OCI-LY3 (cell line): Measurements from ENCODE around the gene PTBP1.

ENCODE experiments used
- H2AFZ ChIP-seq: fragments of 200-600, 300-600 bp; shearing (Covaris generic); 2 replicates; pipeline ENCODE4 v1.6.0; 2014; ENCODE audit warnings: antibody characterized with exemption, low read depth, low read length
- H3K27ac ChIP-seq: fragments of 200-600, 300-600 bp; sonication (generic); 2 replicates; pipeline ENCODE4 v1.5.1; 2014; ENCODE audit warnings: mild to moderate bottlenecking, low read length, moderate library complexity, mixed read lengths
- H3K27me3 ChIP-seq: fragments of 200-600, 300-600 bp; sonication (generic); 2 replicates; pipeline ENCODE4 v1.6.1; 2014; ENCODE audit warnings: low read depth, low read length, mixed read lengths
- H3K36me3 ChIP-seq: fragments of 200-600, 300-600 bp; sonication (generic); replicated peaks from 2 replicates; pipeline ENCODE3; 2014; ENCODE audit warnings: low read depth, low read length, mixed read lengths
- H3K4me1 ChIP-seq: fragments of 300-600, 200-600 bp; sonication (generic); 2 replicates; pipeline ENCODE4 v1.6.1; 2014; ENCODE audit warnings: low read length, mixed read lengths
- H3K4me2 ChIP-seq: fragments of 200-600, 300-600 bp; sonication (generic); 2 replicates; pipeline ENCODE4 v1.6.1; 2014; ENCODE audit warnings: low read length, mixed read lengths
- H3K4me3 ChIP-seq: fragments of 300-600, 200-600 bp; sonication (generic); 2 replicates; pipeline ENCODE4 v1.5.1; 2014; ENCODE audit warnings: antibody characterized with exemption, mild to moderate bottlenecking, low read length, moderate library complexity
- H3K79me2 ChIP-seq: fragments of 300-600, 200-600 bp; shearing (Covaris generic); 2 replicates; pipeline ENCODE4 v1.6.1; 2014; ENCODE audit warnings: mild to moderate bottlenecking, low read length, mixed read lengths
- H3K9ac ChIP-seq: fragments of 300-600, 200-600 bp; shearing (Covaris generic); 2 replicates; pipeline ENCODE4 v1.6.0; 2014; ENCODE audit warnings: mild to moderate bottlenecking, low read length, moderate library complexity
- H3K9me3 ChIP-seq: fragments of 200-600, 300-600 bp; shearing (Covaris generic); 2 replicates; pipeline ENCODE4 v1.6.1; 2014; ENCODE audit warnings: low read length, mixed read lengths; ENCODE audit not compliant: insufficient read depth
- H4K20me1 ChIP-seq: fragments of 200-600, 300-600 bp; sonication (generic); 2 replicates; pipeline ENCODE4 v1.6.1; 2016; ENCODE audit warnings: low read length, mixed read lengths; ENCODE audit not compliant: insufficient read depth
- CTCF ChIP-seq: fragments of 200-600, 300-600 bp; sonication (generic); IDR thresholded peaks from 2 replicates; pipeline ENCODE4 v1.5.1; 2014; ENCODE audit warnings: antibody characterized with exemption, low read length, low read depth
- EZH2phosphoT487 ChIP-seq: fragments of 200-600 bp; shearing (Covaris generic); IDR thresholded peaks from 2 replicates; pipeline ENCODE4 v1.6.1; 2018; ENCODE audit warnings: antibody characterized with exemption, mixed run types, low read depth

PTBP1 gene

GRCh38 chr19:776549-776948 is 20.7 kb upstream of the PTBP1 start:
- H4K20me1 ChIP-seq, result no peaks in the 10 kb centered on the region
- no peaks in the 10 kb centered on the region for H3K79me2 ChIP-seq
- H3K9ac ChIP-seq, result no peak overlapping the region
- H3K9me3 ChIP-seq, result no peaks in the 10 kb centered on the region
- no peak overlapping the region for H3K4me2 ChIP-seq
- H3K27ac ChIP-seq, result no peak overlapping the region
- TF ChIP-seq CTCF, result no peak
- TF ChIP-seq EZH2phosphoT487, result no peak
- no peaks in the 10 kb centered on the region for H3K36me3 ChIP-seq
- H3K27me3 ChIP-seq, result no peaks in the 10 kb centered on the region
- H3K4me1 ChIP-seq, result no peaks in the 10 kb centered on the region
- no peak overlapping the region for H3K4me3 ChIP-seq
- no peak overlapping the region for H2AFZ ChIP-seq

GRCh38 chr19:778910-779653 is 18.2 kb upstream of the PTBP1 start:
- H3K36me3 ChIP-seq, result no peaks in the 10 kb centered on the region

GRCh38 chr19:780935-781334 is 16.3 kb upstream of the PTBP1 start:
- Histone ChIP-seq H3K9me3 (no peaks in the 10 kb centered on the region), H3K4me2 (no peak overlapping the region), H3K4me1 (no peaks in the 10 kb centered on the region), H2AFZ (no peak overlapping the region), H3K4me3 (no peak overlapping the region), H3K9ac (no peak overlapping the region), H3K27ac (no peak overlapping the region), H3K79me2 (no peaks in the 10 kb centered on the region), H3K27me3 (no peaks in the 10 kb centered on the region), H4K20me1 (no peaks in the 10 kb centered on the region), H3K36me3 (no peaks in the 10 kb centered on the region)
- TF ChIP-seq CTCF (no peak), EZH2phosphoT487 (no peak)

More at GRCh38 chr19:778910-779653, 18.2 kb upstream of the PTBP1 start:
- Histone ChIP-seq H3K27me3 (no peaks in the 10 kb centered on the region), H3K9ac (no peak overlapping the region), H2AFZ (no peak overlapping the region), H4K20me1 (no peaks in the 10 kb centered on the region), H3K4me2 (no peak overlapping the region), H3K79me2 (no peaks in the 10 kb centered on the region), H3K9me3 (no peaks in the 10 kb centered on the region), H3K27ac (no peak overlapping the region), H3K4me3 (no peak overlapping the region), H3K4me1 (no peaks in the 10 kb centered on the region)
- TF ChIP-seq CTCF, result no peak
- no peak for TF ChIP-seq EZH2phosphoT487

- H3K9me3 ChIP-seq, result no peaks in the 10 kb centered on the region
- H3K79me2 ChIP-seq, result no peaks in the 10 kb centered on the region
- no peak overlapping the region for H2AFZ ChIP-seq
- no peak overlapping the region for H3K27ac ChIP-seq
- H3K4me3 ChIP-seq, result no peak overlapping the region
- TF ChIP-seq CTCF (no peak), EZH2phosphoT487 (no peak)
- no peaks in the 10 kb centered on the region for H4K20me1 ChIP-seq
- no peak overlapping the region for H3K4me2 ChIP-seq
- no peaks in the 10 kb centered on the region for H3K36me3 ChIP-seq
- H3K4me1 ChIP-seq, result no peaks in the 10 kb centered on the region
- no peak overlapping the region for H3K9ac ChIP-seq
- no peaks in the 10 kb centered on the region for H3K27me3 ChIP-seq
These were observed 15.5 kb upstream of the PTBP1 start for GRCh38 chr19:781800-782184.
